Caco-2 (cell line): ENCODE data around the gene PTPRG. TPM values are rescaled to one million over a fixed set of nuclear protein-coding genes. Genes with fewer than 3 reads are reported as not detected.

Source experiments
- BruUV-seq: library from RNA; stranded (reverse); fragments of 400-500 nt; replicated peaks from 2 replicates; lab custom pipeline; 2021; lab: Mats Ljungman, UMichigan
- CTCF ChIA-PET: fragments of 300-600 bp; sonication (Branson Sonifier 250); formaldehyde crosslinking; loops from one replicate; lab custom pipeline; 2022; ENCODE audit warnings: antibody characterized with exemption; lab: Charles Lee
- POLR2A ChIA-PET: fragments of 300-600 bp; sonication (Branson Sonifier 250); formaldehyde crosslinking; loops from one replicate; lab custom pipeline; 2022; ENCODE audit warnings: antibody characterized with exemption; lab: Charles Lee
- DNase-seq, 2 experiments: peaks; one replicate each; pipeline versions ENCODE4 v3.0.0 to v3.0.0-alpha.2; 2020 to 2022
- H3K27me3 ChIP-seq: replicated peaks from 2 replicates; pipeline ENCODE4 v1.6.0; 2011; ENCODE audit warnings: low read length; ENCODE audit not compliant: control insufficient read depth, insufficient read depth
- H3K36me3 ChIP-seq: 2 replicates; pipeline ENCODE4 v1.5.1; 2011; ENCODE audit warnings: low read length; ENCODE audit not compliant: control insufficient read depth, insufficient read depth
- H3K4me1 ChIP-seq: fragments of 250-450 bp; sonication (Bioruptor Pico); 2 replicates; pipeline ENCODE4 v1.5.1; 2020; ENCODE audit warnings: mild to moderate bottlenecking
- H3K4me3 ChIP-seq: 2 replicates; pipeline ENCODE4 v1.5.1; 2011; ENCODE audit warnings: low read depth, mild to moderate bottlenecking, control low read depth, low read length
- H3K9me3 ChIP-seq: fragments of 250-450 bp; sonication (Bioruptor Pico); 2 replicates; pipeline ENCODE4 v1.5.1; 2020; ENCODE audit warnings: mild to moderate bottlenecking, moderate library complexity
- H3K27ac Mint-ChIP-seq: one replicate; pipeline ENCODE4 v1.8.0; 2022; ENCODE audit warnings: mixed read lengths; ENCODE audit not compliant: unreplicated experiment
- H3K27me3 Mint-ChIP-seq: one replicate; pipeline ENCODE4 v1.8.0; 2022; ENCODE audit warnings: mixed read lengths; ENCODE audit not compliant: insufficient read depth, unreplicated experiment
- H3K36me3 Mint-ChIP-seq: one replicate; pipeline ENCODE4 v1.8.0; 2022; ENCODE audit warnings: mild to moderate bottlenecking, mixed read lengths; ENCODE audit not compliant: insufficient read depth, unreplicated experiment
- H3K4me1 Mint-ChIP-seq: one replicate; pipeline ENCODE4 v1.8.0; 2022; ENCODE audit warnings: low read depth, mixed read lengths; ENCODE audit not compliant: unreplicated experiment
- H3K4me3 Mint-ChIP-seq: one replicate; pipeline ENCODE4 v1.8.0; 2022; ENCODE audit warnings: mild to moderate bottlenecking, moderate library complexity, mixed read lengths; ENCODE audit not compliant: unreplicated experiment
- H3K9me3 Mint-ChIP-seq: one replicate; pipeline ENCODE4 v1.8.0; 2022; ENCODE audit warnings: mixed read lengths; ENCODE audit not compliant: unreplicated experiment
- intact Hi-C: fragments of 100-400 bp; cut with micrococcal nuclease; formaldehyde crosslinking; loops from one replicate; pipeline ENCODE4 v1.10.0; 2022; ENCODE audit not compliant: unreplicated experiment
- total RNA-seq: library from RNA; stranded (reverse); gene quantifications from 2 replicates; pipeline ENCODE4 v1.2.3, GENCODE V29; 2022
- TF ChIP-seq, protein P1 (sequence below), 2 experiments: fragments of 200-600 bp in 1 of 2; IDR thresholded peaks; 1 replicate in 1 of 2; 2 replicates in 1 of 2; pipeline versions ENCODE4 v1.5.1 to v1.8.0; 2011 to 2022; ENCODE audit warnings: antibody characterized with exemption in 1 of 2, control low read depth in 1 of 2, inconsistent platforms in 1 of 2, low read depth in 1 of 2, low read length in 1 of 2, mild to moderate bottlenecking in 1 of 2, moderate library complexity in 1 of 2; ENCODE audit not compliant: insufficient read depth in 1 of 2, severe bottlenecking in 1 of 2, unreplicated experiment in 1 of 2

Gene PTPRG
- total RNA-seq, 1 experiment from 2014 or later = 46.4 TPM

DNA sequence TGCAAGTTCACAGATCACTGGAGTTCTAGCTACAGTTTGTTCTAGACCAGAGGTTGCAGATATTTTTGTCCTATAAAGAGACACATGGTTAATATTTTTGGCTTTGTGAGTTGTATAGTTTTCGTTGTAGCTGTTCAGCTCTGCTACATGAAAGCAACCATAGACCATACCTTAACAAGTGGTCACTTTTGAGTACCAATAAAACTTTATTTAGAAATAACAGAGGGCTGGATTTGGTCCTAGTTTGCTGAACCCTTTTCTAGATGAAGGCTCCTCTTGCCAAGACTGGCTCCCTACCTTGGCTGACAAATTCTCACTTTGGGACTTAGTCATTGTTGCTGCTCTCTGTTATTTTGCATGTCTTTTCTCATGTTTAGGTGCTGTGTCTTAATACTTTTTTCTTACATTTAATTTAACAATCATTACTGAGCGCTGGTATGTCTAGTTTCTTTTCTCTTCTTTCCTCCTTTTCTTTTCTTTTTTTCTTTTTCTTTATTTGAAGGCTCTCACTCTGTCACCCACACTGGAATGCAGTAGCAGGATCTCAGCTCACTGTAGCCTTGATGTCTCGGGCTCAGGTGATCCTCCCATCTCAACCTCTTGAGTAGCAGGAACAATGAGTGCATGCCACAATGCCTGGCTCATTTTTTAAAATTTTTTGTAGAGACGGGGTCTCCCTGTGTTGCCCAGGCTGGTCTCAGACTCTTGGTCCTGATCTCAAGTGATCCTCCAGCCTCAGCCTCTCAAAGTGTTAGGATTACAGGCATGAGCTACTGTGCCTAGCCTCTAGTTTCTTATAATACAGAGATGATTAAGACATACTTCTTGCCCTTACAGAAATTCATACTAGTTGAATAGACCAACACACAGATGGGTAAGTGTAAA, 227.5 kb downstream of the PTPRG start:
- H3K27me3 ChIP-seq = no peaks in the 10 kb centered on the region
- ChIA-PET CTCF (no interaction called here), POLR2A (no interaction called here)
- BruUV-seq = no TSS peak
- no peaks in the 10 kb centered on the region for H3K9me3 ChIP-seq
- Mint-ChIP-seq H3K4me1 (no peaks in the 10 kb centered on the region), H3K36me3 (no peaks in the 10 kb centered on the region), H3K4me3 (no peak overlapping the region), H3K27me3 (no peaks in the 10 kb centered on the region), H3K9me3 (no peaks in the 10 kb centered on the region), H3K27ac (no peak overlapping the region)
- no peak overlapping the region for H3K4me3 ChIP-seq
- TF ChIP-seq, protein P1, sequence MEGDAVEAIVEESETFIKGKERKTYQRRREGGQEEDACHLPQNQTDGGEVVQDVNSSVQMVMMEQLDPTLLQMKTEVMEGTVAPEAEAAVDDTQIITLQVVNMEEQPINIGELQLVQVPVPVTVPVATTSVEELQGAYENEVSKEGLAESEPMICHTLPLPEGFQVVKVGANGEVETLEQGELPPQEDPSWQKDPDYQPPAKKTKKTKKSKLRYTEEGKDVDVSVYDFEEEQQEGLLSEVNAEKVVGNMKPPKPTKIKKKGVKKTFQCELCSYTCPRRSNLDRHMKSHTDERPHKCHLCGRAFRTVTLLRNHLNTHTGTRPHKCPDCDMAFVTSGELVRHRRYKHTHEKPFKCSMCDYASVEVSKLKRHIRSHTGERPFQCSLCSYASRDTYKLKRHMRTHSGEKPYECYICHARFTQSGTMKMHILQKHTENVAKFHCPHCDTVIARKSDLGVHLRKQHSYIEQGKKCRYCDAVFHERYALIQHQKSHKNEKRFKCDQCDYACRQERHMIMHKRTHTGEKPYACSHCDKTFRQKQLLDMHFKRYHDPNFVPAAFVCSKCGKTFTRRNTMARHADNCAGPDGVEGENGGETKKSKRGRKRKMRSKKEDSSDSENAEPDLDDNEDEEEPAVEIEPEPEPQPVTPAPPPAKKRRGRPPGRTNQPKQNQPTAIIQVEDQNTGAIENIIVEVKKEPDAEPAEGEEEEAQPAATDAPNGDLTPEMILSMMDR (IDR thresholded peaks at IDR 0.05; ENCODE audit: insufficient read depth in 1 of 2, low read depth in 1 of 2, low read length in 1 of 2, severe bottlenecking in 1 of 2, unreplicated experiment in 1 of 2) = no peak
- intact Hi-C loops = no loop called here
- no peaks in the 10 kb centered on the region for H3K4me1 ChIP-seq
- DNase-seq = no peak
- H3K36me3 ChIP-seq = no peaks in the 10 kb centered on the region

DNA sequence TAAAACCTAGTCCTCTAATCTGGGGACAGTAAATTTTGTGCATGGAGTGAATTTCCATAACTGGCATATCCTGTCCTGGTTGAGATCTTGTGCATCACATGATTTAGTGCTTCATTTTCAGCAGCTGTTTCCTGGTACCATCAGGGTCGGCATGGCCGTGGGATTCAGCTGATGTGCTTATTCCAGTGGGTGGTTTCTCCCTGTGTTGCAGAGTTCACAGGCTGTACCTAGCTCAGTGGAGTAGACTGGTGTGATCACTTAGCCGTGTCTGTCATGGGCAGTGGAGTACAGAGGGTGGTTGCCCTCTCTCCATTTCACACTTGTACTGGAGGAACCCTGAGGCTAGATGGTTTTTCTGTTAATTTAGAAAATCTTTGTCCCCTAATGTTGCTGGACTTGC, 228.5 kb downstream of the PTPRG start:
- Mint-ChIP-seq H3K4me3 (no peak overlapping the region), H3K4me1 (no peaks in the 10 kb centered on the region), H3K9me3 (no peaks in the 10 kb centered on the region), H3K27ac (no peak overlapping the region), H3K36me3 (no peaks in the 10 kb centered on the region), H3K27me3 (no peaks in the 10 kb centered on the region)
- CTCF ChIA-PET = no interaction called here
- Histone ChIP-seq H3K36me3 (no peaks in the 10 kb centered on the region), H3K4me1 (no peaks in the 10 kb centered on the region), H3K4me3 (no peak overlapping the region), H3K9me3 (no peaks in the 10 kb centered on the region), H3K27me3 (no peaks in the 10 kb centered on the region)
- no peak for DNase-seq
- intact Hi-C loops = no loop called here
- POLR2A ChIA-PET = no interaction called here
- TF ChIP-seq, protein P1 (IDR thresholded peaks at IDR 0.05; ENCODE audit: insufficient read depth in 1 of 2, low read depth in 1 of 2, low read length in 1 of 2, severe bottlenecking in 1 of 2, unreplicated experiment in 1 of 2) = no peak
- BruUV-seq = no TSS peak

DNA sequence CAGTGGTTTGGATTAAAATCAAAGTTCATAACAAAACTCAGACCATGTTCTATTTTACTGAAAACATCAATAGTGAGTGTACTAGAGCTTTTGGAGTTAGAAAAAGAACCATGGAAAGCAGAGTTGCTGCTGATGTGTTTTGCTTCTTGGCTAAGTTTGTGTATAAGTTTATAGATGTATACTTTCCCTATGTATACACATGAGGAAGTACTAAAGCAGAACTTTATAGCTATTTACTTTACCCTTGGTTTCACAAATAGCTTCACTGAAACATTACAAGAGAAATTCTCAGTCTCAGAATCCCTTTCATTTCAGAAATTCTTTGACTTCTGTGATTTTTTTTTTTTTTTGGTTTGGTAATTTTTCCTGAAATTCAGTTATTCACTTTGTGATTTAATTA, 229.0 kb downstream of the PTPRG start:
- ChIA-PET CTCF (no interaction called here), POLR2A (no interaction called here)
- Histone ChIP-seq H3K9me3 (no peaks in the 10 kb centered on the region), H3K36me3 (no peaks in the 10 kb centered on the region), H3K4me1 (no peaks in the 10 kb centered on the region), H3K27me3 (no peaks in the 10 kb centered on the region), H3K4me3 (no peak overlapping the region)
- no peaks in the 10 kb centered on the region for H3K9me3 Mint-ChIP-seq
- H3K4me1 Mint-ChIP-seq = no peaks in the 10 kb centered on the region
- BruUV-seq = no TSS peak
- TF ChIP-seq, protein P1 (IDR thresholded peaks at IDR 0.05; ENCODE audit: insufficient read depth in 1 of 2, low read depth in 1 of 2, low read length in 1 of 2, severe bottlenecking in 1 of 2, unreplicated experiment in 1 of 2) = no peak
- DNase-seq = no peak
- no peaks in the 10 kb centered on the region for H3K36me3 Mint-ChIP-seq
- no peak overlapping the region for H3K27ac Mint-ChIP-seq
- no peak overlapping the region for H3K4me3 Mint-ChIP-seq
- H3K27me3 Mint-ChIP-seq = no peaks in the 10 kb centered on the region
- intact Hi-C loops = no loop called here
